ENCODE results near the gene BRPF1. TPM values are rescaled to one million over a fixed set of nuclear protein-coding genes. Genes with fewer than 3 reads are reported as not detected.

Gene BRPF1
- total RNA-seq, 1 experiment from 2014 or later: 23.6 TPM

- H3K4me3 ChIP-seq (replicated peaks in 1 of 2; ENCODE audit: low read depth in 1 of 2, low read length in 2 of 2): no peak overlapping the region
- no peak overlapping the region for H3K9ac ChIP-seq (ENCODE audit: low read length)
- no peaks in the 10 kb centered on the region for H3K36me3 ChIP-seq (ENCODE audit: control insufficient read depth in 1 of 2, insufficient read depth in 2 of 2, low read length in 2 of 2)
- no peaks in the 10 kb centered on the region for H3K9me3 ChIP-seq (ENCODE audit: control insufficient read depth in 1 of 2, insufficient read depth in 1 of 2, low read depth in 1 of 2, low read length in 2 of 2)
- no TSS peak for BruUV-seq (replicated peaks)
- intact Hi-C loops (cut with micrococcal nuclease): no loop called here
- H3K27ac ChIP-seq (ENCODE audit: low read depth, low read length): no peak overlapping the region
- TF ChIP-seq EZH2 (IDR thresholded peaks at IDR 0.05) (no peak), RAD21 (IDR thresholded peaks at IDR 0.05; ENCODE audit: low read depth) (no peak), POLR2AphosphoS5 (IDR thresholded peaks at IDR 0.05; ENCODE audit: low read depth, low read length) (no peak), POLR2A (IDR thresholded peaks at IDR 0.05; ENCODE audit: borderline replicate concordance, extremely low read depth, insufficient read depth, insufficient read length) (no peak), ZFX (IDR thresholded peaks at IDR 0.05) (no peak), EZH2phosphoT487 (IDR thresholded peaks at IDR 0.05; ENCODE audit: borderline replicate concordance) (no peak), ZBTB33 (IDR thresholded peaks at IDR 0.05; ENCODE audit: extremely low read depth, insufficient replicate concordance, low read length) (no peak), YY1 (IDR thresholded peaks at IDR 0.05; ENCODE audit: extremely low read depth, insufficient replicate concordance, low read depth, low read length) (no peak), ZNF274 (IDR thresholded peaks at IDR 0.05; ENCODE audit: low read depth, low read length) (no peak)
- TF ChIP-seq, protein P1, sequence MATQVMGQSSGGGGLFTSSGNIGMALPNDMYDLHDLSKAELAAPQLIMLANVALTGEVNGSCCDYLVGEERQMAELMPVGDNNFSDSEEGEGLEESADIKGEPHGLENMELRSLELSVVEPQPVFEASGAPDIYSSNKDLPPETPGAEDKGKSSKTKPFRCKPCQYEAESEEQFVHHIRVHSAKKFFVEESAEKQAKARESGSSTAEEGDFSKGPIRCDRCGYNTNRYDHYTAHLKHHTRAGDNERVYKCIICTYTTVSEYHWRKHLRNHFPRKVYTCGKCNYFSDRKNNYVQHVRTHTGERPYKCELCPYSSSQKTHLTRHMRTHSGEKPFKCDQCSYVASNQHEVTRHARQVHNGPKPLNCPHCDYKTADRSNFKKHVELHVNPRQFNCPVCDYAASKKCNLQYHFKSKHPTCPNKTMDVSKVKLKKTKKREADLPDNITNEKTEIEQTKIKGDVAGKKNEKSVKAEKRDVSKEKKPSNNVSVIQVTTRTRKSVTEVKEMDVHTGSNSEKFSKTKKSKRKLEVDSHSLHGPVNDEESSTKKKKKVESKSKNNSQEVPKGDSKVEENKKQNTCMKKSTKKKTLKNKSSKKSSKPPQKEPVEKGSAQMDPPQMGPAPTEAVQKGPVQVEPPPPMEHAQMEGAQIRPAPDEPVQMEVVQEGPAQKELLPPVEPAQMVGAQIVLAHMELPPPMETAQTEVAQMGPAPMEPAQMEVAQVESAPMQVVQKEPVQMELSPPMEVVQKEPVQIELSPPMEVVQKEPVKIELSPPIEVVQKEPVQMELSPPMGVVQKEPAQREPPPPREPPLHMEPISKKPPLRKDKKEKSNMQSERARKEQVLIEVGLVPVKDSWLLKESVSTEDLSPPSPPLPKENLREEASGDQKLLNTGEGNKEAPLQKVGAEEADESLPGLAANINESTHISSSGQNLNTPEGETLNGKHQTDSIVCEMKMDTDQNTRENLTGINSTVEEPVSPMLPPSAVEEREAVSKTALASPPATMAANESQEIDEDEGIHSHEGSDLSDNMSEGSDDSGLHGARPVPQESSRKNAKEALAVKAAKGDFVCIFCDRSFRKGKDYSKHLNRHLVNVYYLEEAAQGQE (IDR thresholded peaks at IDR 0.05; ENCODE audit: low read depth): no peak
- TF ChIP-seq, protein P2, sequence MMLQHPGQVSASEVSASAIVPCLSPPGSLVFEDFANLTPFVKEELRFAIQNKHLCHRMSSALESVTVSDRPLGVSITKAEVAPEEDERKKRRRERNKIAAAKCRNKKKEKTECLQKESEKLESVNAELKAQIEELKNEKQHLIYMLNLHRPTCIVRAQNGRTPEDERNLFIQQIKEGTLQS (IDR thresholded peaks at IDR 0.05): no peak
- TF ChIP-seq, protein P3, sequence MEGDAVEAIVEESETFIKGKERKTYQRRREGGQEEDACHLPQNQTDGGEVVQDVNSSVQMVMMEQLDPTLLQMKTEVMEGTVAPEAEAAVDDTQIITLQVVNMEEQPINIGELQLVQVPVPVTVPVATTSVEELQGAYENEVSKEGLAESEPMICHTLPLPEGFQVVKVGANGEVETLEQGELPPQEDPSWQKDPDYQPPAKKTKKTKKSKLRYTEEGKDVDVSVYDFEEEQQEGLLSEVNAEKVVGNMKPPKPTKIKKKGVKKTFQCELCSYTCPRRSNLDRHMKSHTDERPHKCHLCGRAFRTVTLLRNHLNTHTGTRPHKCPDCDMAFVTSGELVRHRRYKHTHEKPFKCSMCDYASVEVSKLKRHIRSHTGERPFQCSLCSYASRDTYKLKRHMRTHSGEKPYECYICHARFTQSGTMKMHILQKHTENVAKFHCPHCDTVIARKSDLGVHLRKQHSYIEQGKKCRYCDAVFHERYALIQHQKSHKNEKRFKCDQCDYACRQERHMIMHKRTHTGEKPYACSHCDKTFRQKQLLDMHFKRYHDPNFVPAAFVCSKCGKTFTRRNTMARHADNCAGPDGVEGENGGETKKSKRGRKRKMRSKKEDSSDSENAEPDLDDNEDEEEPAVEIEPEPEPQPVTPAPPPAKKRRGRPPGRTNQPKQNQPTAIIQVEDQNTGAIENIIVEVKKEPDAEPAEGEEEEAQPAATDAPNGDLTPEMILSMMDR (IDR thresholded peaks at IDR 0.05 in 2 of 3, conservative IDR thresholded peaks at IDR 0.05 in 1 of 3; ENCODE audit: borderline replicate concordance in 1 of 3, insufficient read depth in 1 of 3, low read depth in 2 of 3, low read length in 2 of 3): no peak
- H3K4me2 ChIP-seq (ENCODE audit: low read length): no peak overlapping the region
- CTCF ChIA-PET: no interaction called here
- H4K20me1 ChIP-seq (ENCODE audit: insufficient read depth): no peaks in the 10 kb centered on the region
- no peaks in the 10 kb centered on the region for H3K79me2 ChIP-seq (ENCODE audit: insufficient read depth, low read length)
- RAD21 ChIA-PET (ENCODE audit: low non-redundant PET in 1 of 2, low total read pairs in 2 of 2, uncharacterized antibody in 2 of 2, unreplicated experiment in 2 of 2): no interaction called here
- ATAC-seq (no peak), DNase-seq (ENCODE audit: low read depth, low spot score) (no peak)
- POLR2A ChIA-PET: no interaction called here
- peaks cover 3% of the 10 kb centered on the region; the same call in 1 of the 2 replicates for H3K27me3 ChIP-seq (ENCODE audit: insufficient read depth, low read length)
- H3K4me1 ChIP-seq (ENCODE audit: control insufficient read depth in 1 of 2, insufficient read depth in 2 of 2, low read length in 2 of 2): peaks cover 2 to 4% of the 10 kb centered on the region in 2 experiments
- H3K9me2 ChIP-seq (ENCODE audit: insufficient read depth): no peaks in the 10 kb centered on the region
- H2AFZ ChIP-seq (ENCODE audit: low read depth, low read length, poor library complexity, severe bottlenecking): no peak overlapping the region
Measured at GRCh38 chr3:9710174-9710739, 21.3 kb upstream of the BRPF1 start.
